Measurements from ENCODE around the gene TSPO. TPM values are rescaled to one million over a fixed set of nuclear protein-coding genes. Genes with fewer than 3 reads are reported as not detected.

Gene TSPO
- total RNA-seq, 1 experiment from 2014 or later: 195 TPM

GRCh38 chr22:43158778-43159483, 7.6 kb downstream of the TSPO start:
- no TSS peak for BruUV-seq (replicated peaks)
- H3K4me1 Mint-ChIP-seq (ENCODE audit: low read depth, unreplicated experiment): peaks cover 8% of the 10 kb centered on the region
- no peak for TF ChIP-seq CTCF (IDR thresholded peaks at IDR 0.05; ENCODE audit: unreplicated experiment)
- H3K9me3 Mint-ChIP-seq (ENCODE audit: low read depth, unreplicated experiment): no peaks in the 10 kb centered on the region
- H3K36me3 Mint-ChIP-seq (ENCODE audit: insufficient read depth, unreplicated experiment): peaks cover 54% of the 10 kb centered on the region
- no peak overlapping the region for H3K4me3 Mint-ChIP-seq (ENCODE audit: low read depth, unreplicated experiment)
- H3K27me3 Mint-ChIP-seq (ENCODE audit: unreplicated experiment): no peaks in the 10 kb centered on the region
- DNase-seq: no peak
- intact Hi-C loops (cut with micrococcal nuclease; ENCODE audit: unreplicated experiment): no loop called here
- CTCF ChIA-PET: interaction anchor here (0.7 to 1.2 kb wide), 2 partner anchors 16 to 115 kb away, joined by 3 read pairs; no protein-coding TSS in a partner anchor
- no peak overlapping the region for H3K27ac Mint-ChIP-seq (ENCODE audit: unreplicated experiment)

GRCh38 chr22:43159484-43160178, 8.3 kb downstream of the TSPO start:
- DNase-seq: peak; percentile 29
- CTCF ChIA-PET: interaction anchor here (0.7 to 1.2 kb wide), 2 partner anchors 15 to 114 kb away, joined by 3 read pairs; no protein-coding TSS in a partner anchor

GRCh38 chr22:43160497-43161126, 9.3 kb downstream of the TSPO start:
- intact Hi-C loops (cut with micrococcal nuclease; ENCODE audit: unreplicated experiment): no loop called here
- Mint-ChIP-seq H3K9me3 (ENCODE audit: low read depth, unreplicated experiment) (no peaks in the 10 kb centered on the region), H3K27me3 (ENCODE audit: unreplicated experiment) (no peaks in the 10 kb centered on the region), H3K27ac (ENCODE audit: unreplicated experiment) (no peak overlapping the region), H3K4me1 (ENCODE audit: low read depth, unreplicated experiment) (peaks cover 8% of the 10 kb centered on the region), H3K36me3 (ENCODE audit: insufficient read depth, unreplicated experiment) (peaks cover 66% of the 10 kb centered on the region), H3K4me3 (ENCODE audit: low read depth, unreplicated experiment) (no peak overlapping the region)
- BruUV-seq (replicated peaks): no TSS peak
- no peak for TF ChIP-seq CTCF (IDR thresholded peaks at IDR 0.05; ENCODE audit: unreplicated experiment)
- no peak for DNase-seq
- CTCF ChIA-PET: interaction anchor here (0.9 kb wide), 1 partner anchor 10 kb away, joined by 3 read pairs; the partner anchor contains the start of gene TSPO

More at GRCh38 chr22:43159484-43160178, 8.3 kb downstream of the TSPO start:
- no peaks in the 10 kb centered on the region for H3K27me3 Mint-ChIP-seq (ENCODE audit: unreplicated experiment)
- TF ChIP-seq CTCF (IDR thresholded peaks at IDR 0.05; ENCODE audit: unreplicated experiment): peak; percentile 65
- intact Hi-C loops (cut with micrococcal nuclease; ENCODE audit: unreplicated experiment): no loop called here
- H3K36me3 Mint-ChIP-seq (ENCODE audit: insufficient read depth, unreplicated experiment): peaks cover 59% of the 10 kb centered on the region
- BruUV-seq (replicated peaks): no TSS peak
- H3K27ac Mint-ChIP-seq (ENCODE audit: unreplicated experiment): no peak overlapping the region
- H3K4me1 Mint-ChIP-seq (ENCODE audit: low read depth, unreplicated experiment): peaks cover 8% of the 10 kb centered on the region
- H3K4me3 Mint-ChIP-seq (ENCODE audit: low read depth, unreplicated experiment): no peak overlapping the region
- no peaks in the 10 kb centered on the region for H3K9me3 Mint-ChIP-seq (ENCODE audit: low read depth, unreplicated experiment)

- no TSS peak for BruUV-seq (replicated peaks)
- Mint-ChIP-seq H3K36me3 (ENCODE audit: insufficient read depth, unreplicated experiment) (peaks cover 82% of the 10 kb centered on the region), H3K27me3 (ENCODE audit: unreplicated experiment) (no peaks in the 10 kb centered on the region), H3K4me1 (ENCODE audit: low read depth, unreplicated experiment) (peaks cover 8% of the 10 kb centered on the region), H3K9me3 (ENCODE audit: low read depth, unreplicated experiment) (no peaks in the 10 kb centered on the region), H3K4me3 (ENCODE audit: low read depth, unreplicated experiment) (no peak overlapping the region), H3K27ac (ENCODE audit: unreplicated experiment) (no peak overlapping the region)
- no peak for DNase-seq
- intact Hi-C loops (cut with micrococcal nuclease; ENCODE audit: unreplicated experiment): no loop called here
- CTCF ChIA-PET: no interaction called here
- no peak for TF ChIP-seq CTCF (IDR thresholded peaks at IDR 0.05; ENCODE audit: unreplicated experiment)
Observed at GRCh38 chr22:43162412-43163150, 11.2 kb downstream of the TSPO start.
